Stomach (tissue), 4 donors: ENCODE data around the gene EPS8L2.

ENCODE experiments used
- EP300 ChIP-seq: sonication (generic); formaldehyde crosslinking; IDR thresholded peaks from one replicate; pipeline ENCODE4 v1.6.1; 2017; ENCODE audit warnings: antibody characterized with exemption
- TF ChIP-seq, protein P1 (sequence below), 7 experiments: fragments of 450-650 bp in 4 of 7; fragments of 200-600 bp in 3 of 7; sonication (generic) in 3 of 7; IDR thresholded peaks; one replicate each; pipeline ENCODE4 v1.5.1; 2016 to 2019; ENCODE audit warnings: antibody characterized with exemption in 7 of 7, control low read depth in 2 of 7, mild to moderate bottlenecking in 1 of 7

DNA sequence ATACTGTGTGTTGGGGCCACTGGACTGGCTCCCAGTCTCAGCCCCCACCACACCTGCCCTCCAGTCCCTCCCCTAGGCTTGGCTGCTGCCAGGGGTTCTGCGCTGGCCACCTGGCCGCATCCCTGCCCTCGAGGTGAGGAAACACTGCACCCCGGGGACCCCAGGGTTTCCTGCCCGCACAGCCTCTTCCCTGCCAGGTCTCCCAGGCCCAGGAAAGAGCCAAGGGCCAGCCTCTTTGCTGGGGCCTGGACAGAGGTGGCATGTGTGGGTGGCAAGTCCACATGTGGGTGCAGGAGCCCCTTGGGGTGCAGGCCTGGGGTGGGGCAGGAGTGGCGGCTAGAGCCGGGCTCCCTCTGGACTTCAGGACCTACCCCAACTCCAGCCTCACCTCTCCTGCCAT lies 2.5 kb downstream of the EPS8L2 start:
- no peak for TF ChIP-seq EP300
- TF ChIP-seq, protein P1, sequence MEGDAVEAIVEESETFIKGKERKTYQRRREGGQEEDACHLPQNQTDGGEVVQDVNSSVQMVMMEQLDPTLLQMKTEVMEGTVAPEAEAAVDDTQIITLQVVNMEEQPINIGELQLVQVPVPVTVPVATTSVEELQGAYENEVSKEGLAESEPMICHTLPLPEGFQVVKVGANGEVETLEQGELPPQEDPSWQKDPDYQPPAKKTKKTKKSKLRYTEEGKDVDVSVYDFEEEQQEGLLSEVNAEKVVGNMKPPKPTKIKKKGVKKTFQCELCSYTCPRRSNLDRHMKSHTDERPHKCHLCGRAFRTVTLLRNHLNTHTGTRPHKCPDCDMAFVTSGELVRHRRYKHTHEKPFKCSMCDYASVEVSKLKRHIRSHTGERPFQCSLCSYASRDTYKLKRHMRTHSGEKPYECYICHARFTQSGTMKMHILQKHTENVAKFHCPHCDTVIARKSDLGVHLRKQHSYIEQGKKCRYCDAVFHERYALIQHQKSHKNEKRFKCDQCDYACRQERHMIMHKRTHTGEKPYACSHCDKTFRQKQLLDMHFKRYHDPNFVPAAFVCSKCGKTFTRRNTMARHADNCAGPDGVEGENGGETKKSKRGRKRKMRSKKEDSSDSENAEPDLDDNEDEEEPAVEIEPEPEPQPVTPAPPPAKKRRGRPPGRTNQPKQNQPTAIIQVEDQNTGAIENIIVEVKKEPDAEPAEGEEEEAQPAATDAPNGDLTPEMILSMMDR (IDR thresholded peaks at IDR 0.05) = no peak
